Right ventricle myocardium inferior (tissue), 1 donor: Measurements from ENCODE around the gene SEMA6A. TPM values are rescaled to one million over a fixed set of nuclear protein-coding genes. Genes with fewer than 3 reads are reported as not detected.
A peak's percentile ranks its signal among the peaks of the same experiment; 100 is the strongest.

ENCODE experiments used
- ATAC-seq: fragments of 200-7000 bp; cut with Tn5 transposase; one replicate; pipeline ENCODE4 v1.9.1; 2020; ENCODE audit warnings: mild to moderate bottlenecking, moderate library complexity
- DNase-seq: peaks from one replicate; pipeline ENCODE4 v3.0.0; 2021; ENCODE audit errors: missing footprints
- intact Hi-C: fragments of 100-400 bp; cut with DNase I; formaldehyde crosslinking; loops from one replicate; pipeline ENCODE4 v1.11.0; 2022
- total RNA-seq: library from RNA; stranded (reverse); fragmentation: NEBNext Ultra II Directional; extraction: Animal tissue kit (Norgen Biotek cat#: 25700); gene quantifications from one replicate; pipeline ENCODE4 v1.2.1, GENCODE V29; 2021
- donor health status: DM: no; HTN: yes; CAD: no; lungs with severe emphysema.

SEMA6A gene
- total RNA-seq, 1 donor from 2014 or later = 7.8 TPM

DNA sequence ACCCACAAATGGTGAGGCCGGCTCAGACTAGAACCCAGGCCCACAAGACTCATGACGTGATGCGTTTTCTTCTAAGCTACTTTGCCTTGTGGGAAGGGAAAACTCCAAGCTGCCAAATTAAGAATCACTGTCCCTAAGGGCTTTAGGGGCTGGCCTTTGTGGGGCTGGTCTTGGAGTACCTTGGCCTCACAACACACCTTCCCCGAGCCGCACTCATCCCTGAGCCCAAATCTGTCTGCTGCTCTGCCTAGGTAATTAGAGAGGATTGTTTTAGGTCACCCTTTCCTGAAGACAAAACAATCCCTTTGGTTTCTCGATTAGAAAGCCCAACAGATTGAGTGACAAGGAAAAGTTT, 137.3 kb downstream of the SEMA6A start:
- intact Hi-C loops = no loop called here
- DNase-seq = no peak
- no peak for ATAC-seq

- DNase-seq (no peak), ATAC-seq (peak; percentile 23)
- intact Hi-C loops = no loop called here
These were observed 137.8 kb downstream of the SEMA6A start for GRCh38 chr5:116436674-116437350.

DNA sequence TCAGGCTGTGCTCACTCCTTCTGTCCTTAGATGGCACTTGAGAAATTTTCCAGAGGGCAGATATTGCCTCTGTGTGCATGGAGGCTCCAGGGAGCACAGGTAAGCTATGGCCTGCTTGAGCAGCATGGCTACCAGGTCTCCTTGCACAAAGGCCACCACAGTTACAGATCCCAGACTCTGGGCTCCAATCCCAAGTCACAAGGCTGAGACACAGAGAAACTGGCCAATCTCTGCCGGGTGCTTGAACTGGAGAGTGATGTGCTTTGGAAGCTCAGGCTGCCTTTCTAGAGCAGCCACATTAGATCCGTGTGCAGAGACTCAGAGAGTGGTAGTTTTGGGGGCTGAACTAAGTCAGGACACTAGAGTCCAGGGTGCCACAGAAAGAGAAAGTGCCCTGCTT, 145.7 kb downstream of the SEMA6A start:
- intact Hi-C loops = no loop called here
- no peak for ATAC-seq
- no peak for DNase-seq

DNA sequence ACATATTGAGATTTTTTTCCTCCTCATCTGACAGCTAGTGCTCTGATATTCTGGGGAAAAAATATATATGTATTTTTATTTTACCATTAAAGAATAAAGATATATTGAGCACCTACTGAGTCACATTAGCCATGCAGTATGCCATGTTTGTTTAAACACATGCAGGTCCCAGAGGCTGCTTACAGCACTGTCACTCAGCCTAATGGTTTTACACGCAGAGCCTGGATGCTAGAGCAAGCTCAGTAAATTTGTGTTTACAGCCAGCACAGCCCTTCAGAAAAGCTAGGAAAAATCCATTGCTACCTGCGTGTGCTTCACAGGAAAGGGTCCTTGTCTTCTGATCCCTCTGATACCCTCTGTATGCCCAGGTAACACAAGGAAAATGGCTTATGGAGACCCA, 146.2 kb downstream of the SEMA6A start:
- ATAC-seq (no peak), DNase-seq (no peak)
- intact Hi-C loops = no loop called here

DNA sequence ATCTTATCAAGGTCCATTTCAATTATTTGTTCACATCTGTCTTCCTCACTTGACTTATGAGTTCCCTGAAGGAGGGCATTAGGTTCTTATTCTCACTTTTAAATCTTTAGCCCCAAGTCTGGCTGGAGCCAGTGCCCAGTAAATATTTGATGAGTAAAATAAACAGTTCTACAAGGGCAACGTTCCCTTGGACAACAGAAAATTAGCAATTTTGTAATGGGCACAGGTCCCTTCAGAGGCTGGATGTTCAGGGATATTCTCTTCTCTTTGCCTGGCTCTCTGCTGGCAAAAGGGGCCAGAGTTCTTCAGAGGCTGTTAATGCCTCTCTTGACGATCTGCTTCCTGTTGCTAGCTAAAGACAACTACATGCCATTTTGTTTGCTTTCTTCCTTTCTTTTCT, 149.7 kb downstream of the SEMA6A start:
- no peak for DNase-seq
- intact Hi-C loops = no loop called here
- no peak for ATAC-seq

DNA sequence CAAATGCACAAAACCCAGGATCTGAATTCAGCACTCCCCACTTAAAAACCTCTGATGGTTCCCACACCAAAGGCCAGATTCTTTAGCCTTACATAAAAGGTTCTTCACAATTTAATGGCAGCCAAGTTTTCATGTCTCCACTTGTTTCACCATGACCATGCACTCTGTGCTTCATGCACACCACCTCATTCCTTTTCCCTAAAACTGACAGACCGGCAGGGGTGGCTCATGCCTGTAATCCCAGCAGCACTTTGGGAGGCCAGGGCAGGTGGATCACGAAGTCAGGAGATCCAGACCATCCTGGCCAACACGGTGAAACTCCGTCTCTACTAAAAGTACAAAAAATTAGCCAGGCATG, 150.4 kb downstream of the SEMA6A start:
- DNase-seq (no peak), ATAC-seq (no peak)
- intact Hi-C loops = no loop called here

GRCh38 chr5:116423587-116424257, 150.9 kb downstream of the SEMA6A start:
- intact Hi-C loops = no loop called here
- no peak for ATAC-seq

GRCh38 chr5:116423141-116423540, 151.5 kb downstream of the SEMA6A start:
- DNase-seq (no peak), ATAC-seq (no peak)
- intact Hi-C loops = no loop called here

More at GRCh38 chr5:116423587-116424257, 150.9 kb downstream of the SEMA6A start:
- no peak for DNase-seq

DNA sequence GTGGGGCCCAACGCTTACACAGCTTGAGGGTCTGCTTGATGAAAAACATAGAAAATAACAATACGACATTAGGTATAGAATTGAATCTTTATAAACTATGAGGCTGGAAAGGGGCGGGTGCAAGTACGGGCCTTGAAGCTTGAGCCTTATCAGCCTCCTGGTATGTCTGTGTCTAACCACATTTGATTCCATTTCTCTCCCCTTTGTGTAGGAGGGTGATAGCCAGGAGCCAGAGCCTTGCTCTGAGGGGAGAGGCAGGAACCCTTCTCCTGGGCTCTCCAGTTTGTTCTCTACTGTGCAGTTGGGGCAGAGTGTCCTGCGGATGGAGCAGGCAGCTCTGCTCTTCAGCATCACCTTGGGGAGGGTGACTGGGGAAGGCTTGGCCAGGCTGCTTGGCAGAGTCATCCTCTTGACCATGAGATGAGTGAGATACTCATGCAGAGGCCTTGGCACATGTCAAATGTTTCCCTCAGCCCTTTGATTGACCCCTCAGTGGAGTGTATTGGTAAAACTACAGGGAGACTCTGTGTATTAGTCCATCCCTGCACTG, 153.5 kb downstream of the SEMA6A start:
- ATAC-seq (no peak), DNase-seq (no peak)
- intact Hi-C loops = no loop called here

DNA sequence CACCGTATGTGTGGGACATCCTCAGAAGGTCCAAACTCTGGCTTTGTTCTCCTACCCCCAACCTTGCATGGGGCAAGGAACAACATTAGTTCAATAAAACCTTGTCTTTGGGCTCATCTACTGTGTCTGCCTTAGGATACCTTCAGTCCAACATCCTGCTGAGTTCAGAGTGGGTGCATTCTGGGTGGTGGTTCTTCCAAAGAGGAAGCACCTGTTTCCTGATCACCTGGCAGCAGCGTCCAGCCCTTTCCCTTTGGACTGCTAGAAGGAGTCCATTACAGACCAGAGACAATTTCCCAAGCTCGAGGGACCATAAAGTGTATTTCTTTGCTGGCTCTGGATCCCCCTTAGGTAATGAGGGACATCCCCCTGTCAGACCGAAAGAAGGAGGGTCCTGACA, 154.1 kb downstream of the SEMA6A start:
- ATAC-seq = peak; percentile 46
- intact Hi-C loops = no loop called here
- no peak for DNase-seq

GRCh38 chr5:116419258-116419657, 155.4 kb downstream of the SEMA6A start:
- intact Hi-C loops = no loop called here
- DNase-seq = no peak
- ATAC-seq = no peak

GRCh38 chr5:116418774-116419173, 155.8 kb downstream of the SEMA6A start:
- intact Hi-C loops = no loop called here

DNA sequence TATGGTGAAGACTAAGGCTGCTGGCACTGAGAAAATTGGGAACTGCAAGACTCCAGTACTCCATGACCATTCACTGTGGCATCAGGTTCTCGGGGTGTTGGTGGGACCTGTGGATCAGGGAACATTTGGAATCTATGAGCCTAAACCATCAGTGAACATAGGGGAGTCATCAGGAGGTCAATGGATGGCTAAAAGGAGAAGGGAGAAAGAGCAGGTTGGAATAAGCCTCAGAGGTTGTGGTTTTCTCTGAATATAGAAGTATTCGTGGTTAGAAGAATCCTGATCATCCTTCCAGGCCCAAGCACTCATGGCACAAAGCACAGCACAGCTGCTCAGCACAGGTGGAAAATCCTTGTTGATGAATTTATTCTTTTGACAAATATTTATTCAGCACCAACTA, 156.6 kb downstream of the SEMA6A start:
- intact Hi-C loops = no loop called here
- DNase-seq (no peak), ATAC-seq (no peak)

More at GRCh38 chr5:116418774-116419173, 155.8 kb downstream of the SEMA6A start:
- DNase-seq (no peak), ATAC-seq (no peak)

DNA sequence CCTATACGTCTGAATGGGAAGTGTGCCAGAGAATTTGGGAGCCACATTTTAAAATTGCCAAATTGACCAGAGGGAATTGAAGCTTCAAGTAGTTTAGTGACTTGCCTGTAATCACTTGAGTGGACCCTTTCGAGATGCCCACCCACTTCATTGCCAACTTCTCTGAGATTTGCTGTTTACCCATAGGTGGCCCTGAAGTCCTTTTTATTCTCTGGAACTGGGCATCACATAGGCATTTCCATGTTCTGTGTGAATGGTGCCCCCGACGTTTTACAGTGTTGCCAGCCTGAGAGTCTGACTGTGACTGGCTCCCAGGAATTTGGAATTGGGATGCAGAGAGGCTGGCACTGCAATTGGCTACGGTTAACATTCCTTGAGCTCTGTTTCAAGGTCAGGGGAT, 158.6 kb downstream of the SEMA6A start:
- no peak for DNase-seq
- ATAC-seq = no peak
- intact Hi-C loops = no loop called here

- no peak for ATAC-seq
- intact Hi-C loops = no loop called here
- no peak for DNase-seq
These were observed 159.4 kb downstream of the SEMA6A start for GRCh38 chr5:116415182-116415581.

DNA sequence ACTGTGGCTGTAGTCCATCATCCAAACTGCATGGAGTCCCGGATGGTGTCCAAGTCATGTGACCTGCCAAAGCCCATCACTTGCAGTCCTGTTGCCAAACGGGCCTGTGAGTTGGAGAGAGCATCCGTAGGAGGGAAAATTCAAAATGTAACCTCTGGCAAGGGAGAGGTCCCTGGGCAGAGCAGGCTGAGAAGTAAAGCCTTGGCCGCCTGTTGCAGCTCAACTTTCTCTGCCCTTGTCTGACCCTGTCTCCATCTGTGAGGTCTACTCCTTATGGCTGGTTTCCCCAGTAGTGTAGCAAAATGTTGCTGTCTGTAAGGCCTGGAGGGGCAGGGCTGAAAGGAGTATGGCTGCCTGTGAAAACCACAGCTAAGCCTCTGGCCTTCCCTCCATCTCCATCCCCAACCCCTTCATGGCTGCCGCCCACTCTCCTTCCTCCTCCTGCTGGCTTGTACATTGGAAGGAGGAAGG, 163.5 kb downstream of the SEMA6A start:
- no peak for DNase-seq
- ATAC-seq = peak; percentile 82
- intact Hi-C loops = no loop called here

GRCh38 chr5:116410336-116410890, 164.2 kb downstream of the SEMA6A start:
- DNase-seq = no peak
- ATAC-seq = no peak
- intact Hi-C loops = no loop called here

DNA sequence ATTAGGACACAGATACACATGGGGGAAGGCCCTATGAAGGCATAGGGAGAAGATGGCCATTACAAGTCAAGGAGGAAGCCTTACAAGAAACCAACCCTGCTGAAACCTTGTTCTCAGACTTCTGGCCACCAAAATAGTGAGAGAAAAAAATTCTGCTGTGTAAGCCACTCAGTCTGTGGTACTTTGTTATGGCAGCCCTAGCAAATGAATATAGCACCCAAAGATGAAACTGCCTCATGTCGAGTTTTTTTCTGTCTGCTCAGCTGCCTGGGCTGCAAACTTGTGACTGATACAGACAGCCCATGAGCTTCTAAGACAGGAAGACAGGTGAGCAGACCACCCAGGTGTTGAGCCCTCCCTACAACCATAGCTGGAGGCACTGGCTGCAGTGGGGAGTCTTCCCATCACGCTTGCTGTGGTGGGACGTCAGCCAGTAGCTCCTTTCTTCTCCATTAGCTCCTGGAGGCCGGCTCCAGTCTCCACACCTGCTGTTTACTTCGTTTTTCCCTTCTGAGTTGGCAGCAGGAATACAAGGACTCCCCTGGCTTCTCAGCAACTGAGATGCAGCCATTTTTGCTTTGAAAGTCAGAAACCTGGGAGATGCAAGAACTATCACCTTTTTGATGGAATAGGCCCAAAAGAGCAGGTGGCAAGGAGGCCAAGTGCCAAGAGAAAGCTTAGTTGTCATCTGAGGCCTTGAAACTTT, 164.9 kb downstream of the SEMA6A start:
- no peak for DNase-seq
- intact Hi-C loops = loop anchor here (10.0 kb wide), 1 partner anchor 165 kb away; the partner anchor contains the start of gene SEMA6A
- no peak for ATAC-seq

- no peak for ATAC-seq
- intact Hi-C loops = loop anchor here (10.0 kb wide), 1 partner anchor 168 kb away; the partner anchor contains the start of gene SEMA6A
- no peak for DNase-seq
These were observed 168.1 kb downstream of the SEMA6A start for GRCh38 chr5:116406306-116407041.
